WI38 (cell line): Measurements from ENCODE around the gene ZYX.

Source experiments
- H3K4me3 ChIP-seq: 2 replicates; pipeline ENCODE4 v1.5.1; 2011; ENCODE audit warnings: low read depth, mild to moderate bottlenecking, control low read depth, low read length
- CTCF ChIP-seq: IDR thresholded peaks from 2 replicates; pipeline ENCODE4 v1.5.1; 2012; ENCODE audit warnings: low read depth, mild to moderate bottlenecking, control low read depth, low read length

The ZYX gene

GRCh38 chr7:143395187-143396149 lies 14.3 kb downstream of the ZYX start:
- peak; percentile 13; the same call in 1 of the 2 replicates for TF ChIP-seq CTCF
- no peak overlapping the region for H3K4me3 ChIP-seq

DNA sequence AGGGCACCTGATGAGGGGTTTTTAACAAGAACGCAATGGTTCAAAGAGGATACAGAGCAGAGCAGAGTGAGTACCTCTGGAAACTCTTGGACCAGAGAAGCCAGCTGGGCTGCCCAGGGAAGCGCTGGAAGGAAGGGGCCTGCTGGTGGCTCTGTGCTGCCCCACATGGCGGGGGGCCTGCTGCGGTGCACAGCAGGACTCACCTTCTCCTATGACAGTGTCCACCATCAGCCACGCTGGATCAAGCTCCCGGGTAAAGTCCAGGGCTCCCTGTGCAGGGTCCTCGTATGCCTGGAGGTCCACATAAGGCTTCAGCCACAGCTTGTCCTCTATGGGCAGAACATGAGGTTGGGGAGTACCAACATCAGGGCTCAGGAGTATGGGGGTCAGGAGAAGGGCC lies 15.0 kb downstream of the ZYX start:
- no peak overlapping the region for H3K4me3 ChIP-seq
- TF ChIP-seq CTCF: no peak

DNA sequence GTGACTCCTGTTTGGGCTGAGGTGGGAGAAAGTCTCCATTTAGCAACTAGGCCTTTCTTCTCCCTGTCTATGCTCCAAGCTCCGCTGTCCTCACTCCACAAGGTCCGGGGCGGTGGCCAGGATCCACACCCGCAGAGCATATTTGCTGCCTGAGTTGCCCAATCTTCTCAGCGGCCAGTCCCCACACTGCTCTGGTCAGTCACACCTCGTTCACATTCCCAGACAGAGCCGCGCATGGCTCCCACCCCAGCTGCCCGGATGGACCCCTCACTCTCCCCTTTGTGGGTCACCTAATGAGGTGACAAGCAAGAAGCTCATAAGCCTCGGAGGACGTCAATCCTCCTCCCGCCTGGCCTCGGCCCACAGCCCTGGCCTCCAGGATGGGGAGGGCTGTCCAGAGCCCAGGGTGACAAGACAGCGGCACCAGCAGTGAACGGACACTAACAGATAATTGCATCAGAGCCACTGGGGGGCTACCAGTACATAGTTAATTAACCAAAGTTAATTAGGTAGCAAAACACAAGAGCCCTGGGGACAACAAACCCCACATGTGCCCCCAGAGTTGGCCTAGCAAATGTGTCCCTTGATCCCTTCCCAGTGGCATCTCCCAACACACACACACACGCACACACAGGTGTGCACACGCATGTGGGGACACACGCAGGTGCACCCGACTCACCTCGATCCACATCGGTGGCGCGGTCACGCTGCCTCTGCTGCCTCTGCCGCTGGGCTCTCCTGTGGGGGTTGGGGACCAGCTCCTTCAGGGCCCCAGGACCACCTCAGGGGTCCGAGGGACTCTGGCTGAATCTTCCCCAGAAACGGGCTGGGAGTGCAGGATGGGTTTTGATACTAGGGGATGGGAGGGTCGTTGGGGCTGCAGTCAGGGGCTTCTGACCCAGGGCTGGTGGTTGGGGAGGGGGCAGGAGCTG lies 15.7 kb downstream of the ZYX start:
- no peak overlapping the region for H3K4me3 ChIP-seq
- TF ChIP-seq CTCF: no peak

- H3K4me3 ChIP-seq: no peak overlapping the region
- TF ChIP-seq CTCF: no peak
Measured at GRCh38 chr7:143397710-143398530, 16.8 kb downstream of the ZYX start.

- no peak overlapping the region for H3K4me3 ChIP-seq
- TF ChIP-seq CTCF: no peak
Measured at GRCh38 chr7:143398616-143399015, 17.5 kb downstream of the ZYX start.

GRCh38 chr7:143399151-143399550 lies 18.0 kb downstream of the ZYX start:
- no peak for TF ChIP-seq CTCF
- H3K4me3 ChIP-seq: no peak overlapping the region
